ENCODE measurements around the gene TAB2.

The TAB2 gene

GRCh38 chr6:149275621-149276020 lies 41.9 kb upstream of the TAB2 start:
- no peak for DNase-seq (ENCODE audit: low read depth)
- TF ChIP-seq CTCF (IDR thresholded peaks at IDR 0.05; ENCODE audit: control insufficient read depth, insufficient read depth, low read depth, low read length, missing control alignments) = no peak
- H3K4me3 ChIP-seq (ENCODE audit: control insufficient read depth, low read depth, low read length) = no peak overlapping the region

GRCh38 chr6:149277621-149278020 lies 39.9 kb upstream of the TAB2 start:
- TF ChIP-seq CTCF (IDR thresholded peaks at IDR 0.05; ENCODE audit: control insufficient read depth, insufficient read depth, low read depth, low read length, missing control alignments) = no peak
- DNase-seq (ENCODE audit: low read depth) = no peak
- no peak overlapping the region for H3K4me3 ChIP-seq (ENCODE audit: control insufficient read depth, low read depth, low read length)

- no peak for DNase-seq (ENCODE audit: low read depth)
- no peak for TF ChIP-seq CTCF (IDR thresholded peaks at IDR 0.05; ENCODE audit: control insufficient read depth, insufficient read depth, low read depth, low read length, missing control alignments)
- no peak overlapping the region for H3K4me3 ChIP-seq (ENCODE audit: control insufficient read depth, low read depth, low read length)
Measured at GRCh38 chr6:149278997-149279396, 38.5 kb upstream of the TAB2 start.

- no peak overlapping the region for H3K4me3 ChIP-seq (ENCODE audit: control insufficient read depth, low read depth, low read length)
- DNase-seq (ENCODE audit: low read depth) = no peak
Measured at GRCh38 chr6:149284904-149285303, 32.6 kb upstream of the TAB2 start.

GRCh38 chr6:149285626-149286025 lies 31.9 kb upstream of the TAB2 start:
- no peak overlapping the region for H3K4me3 ChIP-seq (ENCODE audit: control insufficient read depth, low read depth, low read length)
- no peak for TF ChIP-seq CTCF (IDR thresholded peaks at IDR 0.05; ENCODE audit: control insufficient read depth, insufficient read depth, low read depth, low read length, missing control alignments)
- no peak for DNase-seq (ENCODE audit: low read depth)

More at GRCh38 chr6:149284904-149285303, 32.6 kb upstream of the TAB2 start:
- no peak for TF ChIP-seq CTCF (IDR thresholded peaks at IDR 0.05; ENCODE audit: control insufficient read depth, insufficient read depth, low read depth, low read length, missing control alignments)

GRCh38 chr6:149286905-149287304 lies 30.6 kb upstream of the TAB2 start:
- no peak for DNase-seq (ENCODE audit: low read depth)
- no peak overlapping the region for H3K4me3 ChIP-seq (ENCODE audit: control insufficient read depth, low read depth, low read length)
- TF ChIP-seq CTCF (IDR thresholded peaks at IDR 0.05; ENCODE audit: control insufficient read depth, insufficient read depth, low read depth, low read length, missing control alignments) = no peak

- no peak for DNase-seq (ENCODE audit: low read depth)
- no peak for TF ChIP-seq CTCF (IDR thresholded peaks at IDR 0.05; ENCODE audit: control insufficient read depth, insufficient read depth, low read depth, low read length, missing control alignments)
- H3K4me3 ChIP-seq (ENCODE audit: control insufficient read depth, low read depth, low read length) = no peak overlapping the region
Measured at GRCh38 chr6:149289192-149289781, 28.2 kb upstream of the TAB2 start.
